Ishikawa (cell line): ENCODE data around the gene GATA3.

Source experiments
- CEBPB ChIP-seq: IDR thresholded peaks from 2 replicates; pipeline ENCODE4 v1.6.1; 2012
- EP300 ChIP-seq: IDR thresholded peaks from 2 replicates; pipeline ENCODE4 v1.6.1; 2012; ENCODE audit warnings: borderline replicate concordance
- FOXM1 ChIP-seq: IDR thresholded peaks from 2 replicates; pipeline ENCODE4 v1.6.1; 2012; ENCODE audit warnings: low read depth, borderline replicate concordance
- RAD21 ChIP-seq: IDR thresholded peaks from 2 replicates; pipeline ENCODE4 v1.6.1; 2012; ENCODE audit warnings: low read depth
- TF ChIP-seq, protein P1 (sequence below): IDR thresholded peaks from 2 replicates; pipeline ENCODE4 v1.6.1; 2012

DNA sequence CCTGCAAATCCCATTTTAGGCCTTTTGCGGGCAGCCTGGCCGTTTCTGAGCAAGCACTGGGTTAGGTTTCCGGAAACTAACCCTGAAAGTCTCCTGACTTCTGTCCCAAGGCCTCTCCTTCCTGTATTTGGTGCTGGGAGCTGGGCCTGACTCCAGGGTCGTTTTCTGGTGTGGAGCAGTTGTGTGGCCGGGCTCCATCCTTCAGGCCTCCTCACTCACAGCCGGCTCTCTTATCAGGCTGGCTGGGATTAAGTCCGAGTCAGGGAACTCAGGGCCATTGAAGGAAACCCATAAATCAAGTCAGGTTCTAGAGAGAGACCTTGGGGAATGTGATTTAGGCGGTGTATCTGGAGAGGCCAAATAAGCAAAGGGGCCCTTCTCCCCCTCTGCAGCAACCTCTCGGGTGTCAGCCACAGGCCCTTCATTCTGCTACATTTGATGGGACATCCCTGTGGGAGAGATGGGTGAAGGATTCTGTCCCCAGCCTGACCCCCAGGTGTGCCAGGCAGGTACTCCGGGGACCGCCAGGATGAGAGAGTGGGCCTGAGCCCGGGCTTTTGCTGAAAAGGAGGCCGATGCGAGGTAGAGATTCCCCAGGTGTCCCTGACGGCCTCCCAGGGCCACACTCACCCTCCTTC lies 3.3 kb downstream of the GATA3 start:
- TF ChIP-seq, protein P1, sequence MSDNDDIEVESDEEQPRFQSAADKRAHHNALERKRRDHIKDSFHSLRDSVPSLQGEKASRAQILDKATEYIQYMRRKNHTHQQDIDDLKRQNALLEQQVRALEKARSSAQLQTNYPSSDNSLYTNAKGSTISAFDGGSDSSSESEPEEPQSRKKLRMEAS = no peak
- no peak for TF ChIP-seq RAD21
- TF ChIP-seq FOXM1 = no peak
- TF ChIP-seq CEBPB = no peak
- TF ChIP-seq EP300 = no peak
